ENCODE measurements around the gene AGPS. TPM values are rescaled to one million over a fixed set of nuclear protein-coding genes. Genes with fewer than 3 reads are reported as not detected.

AGPS gene
- total and polyA plus RNA-seq, 9 of the 15 experiments (the other 6 are each of a cell fraction or from before 2014, with no cell fraction given) = 15.5 to 211 (median 63.1) TPM

- TF ChIP-seq CREBBP (IDR thresholded peaks at IDR 0.05; ENCODE audit: low read depth, low read length) (no peak), XRCC5 (IDR thresholded peaks at IDR 0.05; ENCODE audit: low read depth, low read length) (no peak), ZNF12 (CRISPR knock-in tag; IDR thresholded peaks at IDR 0.05) (no peak), ATF7 (IDR thresholded peaks at IDR 0.05) (peak; percentile 73; the same call in 1 of the 2 replicates), NUFIP1 (IDR thresholded peaks at IDR 0.05; ENCODE audit: partially characterized antibody) (no peak), JUND (IDR thresholded peaks at IDR 0.05; ENCODE audit: borderline replicate concordance, low read depth, low read length) (peak; percentile 31; the same call in 1 of the 2 replicates), JUND (tag; IDR thresholded peaks at IDR 0.05; ENCODE audit: borderline replicate concordance, low read depth, low read length) (no peak; the same call in 2 of the 3 replicates), BMI1 (IDR thresholded peaks at IDR 0.05; ENCODE audit: low read length) (no peak), SNRNP70 (optimal IDR thresholded peaks at IDR 0.05; ENCODE audit: low read depth, low read length) (no peak), CHD1 (IDR thresholded peaks at IDR 0.05; ENCODE audit: low read length) (no peak), ZNF124 (CRISPR knock-in tag; IDR thresholded peaks at IDR 0.05) (no peak), KDM5B (IDR thresholded peaks at IDR 0.05; ENCODE audit: insufficient replicate concordance, low read depth, low read length) (no peak), HLTF (IDR thresholded peaks at IDR 0.05) (no peak), ZNF274 (IDR thresholded peaks at IDR 0.05; ENCODE audit: borderline replicate concordance, low read depth, low read length) (no peak), NKRF (IDR thresholded peaks at IDR 0.05; ENCODE audit: borderline replicate concordance) (no peak), ZNF3 (CRISPR knock-in tag; IDR thresholded peaks at IDR 0.05) (no peak), SAP30 (IDR thresholded peaks at IDR 0.05; ENCODE audit: borderline replicate concordance, insufficient read depth, low read depth, low read length, poor library complexity, severe bottlenecking) (no peak), NR4A1 (CRISPR knock-in tag; IDR thresholded peaks at IDR 0.05) (no peak), NR4A1 (tag; IDR thresholded peaks at IDR 0.05) (0 out of 2 replicates have a peak, but pooled peaks have one; percentile 41), SIRT6 (IDR thresholded peaks at IDR 0.05; ENCODE audit: low read depth, low read length) (no peak), SP2 (IDR thresholded peaks at IDR 0.05; ENCODE audit: extremely low read depth, low read depth, low read length, poor library complexity, severe bottlenecking) (no peak), FOSL1 (tag; conservative IDR thresholded peaks at IDR 0.05) (no peak), PKNOX1 (IDR thresholded peaks at IDR 0.05) (no peak), NELFE (IDR thresholded peaks at IDR 0.05; ENCODE audit: insufficient read depth, insufficient read length) (no peak)
- TF ChIP-seq, protein P1, sequence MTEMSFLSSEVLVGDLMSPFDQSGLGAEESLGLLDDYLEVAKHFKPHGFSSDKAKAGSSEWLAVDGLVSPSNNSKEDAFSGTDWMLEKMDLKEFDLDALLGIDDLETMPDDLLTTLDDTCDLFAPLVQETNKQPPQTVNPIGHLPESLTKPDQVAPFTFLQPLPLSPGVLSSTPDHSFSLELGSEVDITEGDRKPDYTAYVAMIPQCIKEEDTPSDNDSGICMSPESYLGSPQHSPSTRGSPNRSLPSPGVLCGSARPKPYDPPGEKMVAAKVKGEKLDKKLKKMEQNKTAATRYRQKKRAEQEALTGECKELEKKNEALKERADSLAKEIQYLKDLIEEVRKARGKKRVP (CRISPR knock-in tag; IDR thresholded peaks at IDR 0.05) = peak; percentile 91
- TF ChIP-seq, protein P2, sequence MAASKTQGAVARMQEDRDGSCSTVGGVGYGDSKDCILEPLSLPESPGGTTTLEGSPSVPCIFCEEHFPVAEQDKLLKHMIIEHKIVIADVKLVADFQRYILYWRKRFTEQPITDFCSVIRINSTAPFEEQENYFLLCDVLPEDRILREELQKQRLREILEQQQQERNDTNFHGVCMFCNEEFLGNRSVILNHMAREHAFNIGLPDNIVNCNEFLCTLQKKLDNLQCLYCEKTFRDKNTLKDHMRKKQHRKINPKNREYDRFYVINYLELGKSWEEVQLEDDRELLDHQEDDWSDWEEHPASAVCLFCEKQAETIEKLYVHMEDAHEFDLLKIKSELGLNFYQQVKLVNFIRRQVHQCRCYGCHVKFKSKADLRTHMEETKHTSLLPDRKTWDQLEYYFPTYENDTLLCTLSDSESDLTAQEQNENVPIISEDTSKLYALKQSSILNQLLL (CRISPR knock-in tag; IDR thresholded peaks at IDR 0.05; ENCODE audit: borderline replicate concordance) = no peak
These were observed 26.7 kb downstream of the AGPS start (continued) for GRCh38 chr2:177419274-177419673.
